ENCODE results near the gene PLB1. TPM values are rescaled to one million over a fixed set of nuclear protein-coding genes. Genes with fewer than 3 reads are reported as not detected.

Gene PLB1
- polyA plus RNA-seq, 3 donors, result 20.2 to 35.8 (median 23.9) TPM

- DNase-seq, result no peak
- no peak for TF ChIP-seq CTCF (IDR thresholded peaks at IDR 0.05)
- Mint-ChIP-seq H3K36me3 (peaks cover 39 to 54% of the 10 kb centered on the region in 2 donors), H3K4me1 (peaks cover 12% of the 10 kb centered on the region), H3K27ac (no peak overlapping the region), H3K27me3 (ENCODE audit: low read depth in 3 of 3) (no peaks in the 10 kb centered on the region), H3K4me3 (no peak overlapping the region), H3K9me3 (no peaks in the 10 kb centered on the region)
- H3K27me3 ChIP-seq (ENCODE audit: control insufficient read depth in 2 of 2, insufficient read depth in 2 of 2, low read length in 2 of 2), result no peaks in the 10 kb centered on the region
- intact Hi-C loops (cut with micrococcal nuclease), result no loop called here
- H4K20me1 ChIP-seq (ENCODE audit: insufficient read depth, low read length), result no peaks in the 10 kb centered on the region
- WGBS (ENCODE audit: insufficient coverage), result 29% methylated on average over 2 of the region's 2 CpGs
- no peaks in the 10 kb centered on the region for H3K9me3 ChIP-seq (replicated peaks in 1 of 2; ENCODE audit: control insufficient read depth in 1 of 2, insufficient read depth in 1 of 2, low read length in 2 of 2)
- H2AFZ ChIP-seq (ENCODE audit: insufficient read depth, low read depth, low read length, poor library complexity, severe bottlenecking), result no peak overlapping the region
- H3K4me1 ChIP-seq (ENCODE audit: control insufficient read depth in 1 of 2, insufficient read depth in 2 of 2, low read length in 2 of 2), result no peaks in the 10 kb centered on the region
- H3K36me3 ChIP-seq (replicated peaks in 1 of 2; ENCODE audit: control insufficient read depth in 1 of 2, insufficient read depth in 2 of 2, low read length in 2 of 2), result peaks cover 46 to 72% of the 10 kb centered on the region in 2 donors
- no peaks in the 10 kb centered on the region for H3K79me2 ChIP-seq (ENCODE audit: insufficient read depth, low read length)
- no peak overlapping the region for H3K4me2 ChIP-seq (replicated peaks; ENCODE audit: extremely low read depth, low read length, poor library complexity, severe bottlenecking)
- no peak overlapping the region for H3K27ac ChIP-seq (ENCODE audit: low read depth in 1 of 2, low read length in 2 of 2)
- H3K9ac ChIP-seq (ENCODE audit: insufficient read depth, low read length, poor library complexity, severe bottlenecking), result no peak overlapping the region
- H3K4me3 ChIP-seq (replicated peaks in 1 of 3; ENCODE audit: low read depth in 2 of 3, low read length in 3 of 3), result no peak overlapping the region
Measured at GRCh38 chr2:28613186-28613585, 117.3 kb downstream of the PLB1 start.

- no peak overlapping the region for H3K27ac Mint-ChIP-seq
- peaks cover 50 to 79% of the 10 kb centered on the region in 2 donors for H3K36me3 ChIP-seq (replicated peaks in 1 of 2; ENCODE audit: control insufficient read depth in 1 of 2, insufficient read depth in 2 of 2, low read length in 2 of 2)
- H3K27me3 Mint-ChIP-seq (ENCODE audit: low read depth in 3 of 3), result no peaks in the 10 kb centered on the region
- intact Hi-C loops (cut with micrococcal nuclease), result no loop called here
- H3K4me2 ChIP-seq (replicated peaks; ENCODE audit: extremely low read depth, low read length, poor library complexity, severe bottlenecking), result no peak overlapping the region
- H3K4me3 Mint-ChIP-seq, result no peak overlapping the region
- H3K4me1 ChIP-seq (ENCODE audit: control insufficient read depth in 1 of 2, insufficient read depth in 2 of 2, low read length in 2 of 2), result no peaks in the 10 kb centered on the region
- H3K4me1 Mint-ChIP-seq, result peaks cover 8% of the 10 kb centered on the region
- no peak overlapping the region for H3K4me3 ChIP-seq (replicated peaks in 1 of 3; ENCODE audit: low read depth in 2 of 3, low read length in 3 of 3)
- H3K79me2 ChIP-seq (ENCODE audit: insufficient read depth, low read length), result no peaks in the 10 kb centered on the region
- DNase-seq, result no peak
- no peak overlapping the region for H2AFZ ChIP-seq (ENCODE audit: insufficient read depth, low read depth, low read length, poor library complexity, severe bottlenecking)
- peaks cover 44 to 59% of the 10 kb centered on the region in 2 donors for H3K36me3 Mint-ChIP-seq
- TF ChIP-seq CTCF (IDR thresholded peaks at IDR 0.05), result no peak
- no peaks in the 10 kb centered on the region for H3K9me3 ChIP-seq (replicated peaks in 1 of 2; ENCODE audit: control insufficient read depth in 1 of 2, insufficient read depth in 1 of 2, low read length in 2 of 2)
- WGBS (ENCODE audit: insufficient coverage), result 92% methylated on average over 6 of the region's 11 CpGs
- H3K27ac ChIP-seq (ENCODE audit: low read depth in 1 of 2, low read length in 2 of 2), result no peak overlapping the region
- H3K27me3 ChIP-seq (ENCODE audit: control insufficient read depth in 2 of 2, insufficient read depth in 2 of 2, low read length in 2 of 2), result no peaks in the 10 kb centered on the region
- H3K9ac ChIP-seq (ENCODE audit: insufficient read depth, low read length, poor library complexity, severe bottlenecking), result no peak overlapping the region
- no peaks in the 10 kb centered on the region for H3K9me3 Mint-ChIP-seq
- no peaks in the 10 kb centered on the region for H4K20me1 ChIP-seq (ENCODE audit: insufficient read depth, low read length)
Measured at GRCh38 chr2:28613633-28614501, 118.0 kb downstream of the PLB1 start.
